WTC11 (cell line): ENCODE measurements around the gene TSHZ3. TPM values are rescaled to one million over a fixed set of nuclear protein-coding genes. Genes with fewer than 3 reads are reported as not detected.

Experiments used
- CBFB ChIP-seq: sonication (generic); formaldehyde crosslinking; IDR thresholded peaks from 2 replicates; pipeline ENCODE4 v1.8.1; 2022; ENCODE audit warnings: mild to moderate bottlenecking, low read depth, missing genetic modification reagents
- CREB1 ChIP-seq: sonication (generic); formaldehyde crosslinking; IDR thresholded peaks from 2 replicates; pipeline ENCODE4 v1.8.0; 2023; ENCODE audit warnings: mild to moderate bottlenecking, missing genetic modification reagents
- FOXK1 ChIP-seq: sonication (generic); formaldehyde crosslinking; IDR thresholded peaks from 2 replicates; pipeline ENCODE4 v1.8.0; 2022; ENCODE audit warnings: mild to moderate bottlenecking, moderate library complexity, missing genetic modification reagents
- FOXP1 ChIP-seq: sonication (generic); formaldehyde crosslinking; IDR thresholded peaks from 2 replicates; pipeline ENCODE4 v1.8.0; 2022; ENCODE audit warnings: missing genetic modification reagents, mild to moderate bottlenecking, moderate library complexity, borderline replicate concordance
- KAT7 ChIP-seq: sonication (generic); formaldehyde crosslinking; IDR thresholded peaks from 2 replicates; pipeline ENCODE4 v1.8.1; 2023; ENCODE audit warnings: missing genetic modification reagents, mild to moderate bottlenecking, borderline replicate concordance
- NR2C2 ChIP-seq: sonication (generic); formaldehyde crosslinking; IDR thresholded peaks from 2 replicates; pipeline ENCODE4 v1.8.0; 2022; ENCODE audit warnings: mild to moderate bottlenecking, missing genetic modification reagents
- SP1 ChIP-seq: sonication (generic); formaldehyde crosslinking; conservative IDR thresholded peaks from 2 replicates; pipeline ENCODE4 v1.8.1; 2022; ENCODE audit warnings: missing genetic modification reagents
- TEAD4 ChIP-seq: sonication (generic); formaldehyde crosslinking; IDR thresholded peaks from 2 replicates; pipeline ENCODE4 v1.8.0; 2022; ENCODE audit warnings: mild to moderate bottlenecking, missing genetic modification reagents
- ZNF232 ChIP-seq: sonication (generic); formaldehyde crosslinking; IDR thresholded peaks from 2 replicates; pipeline ENCODE4 v1.8.0; 2022; ENCODE audit warnings: mild to moderate bottlenecking, missing genetic modification reagents
- ZNF423 ChIP-seq: fragments of 250-450 bp; sonication (Bioruptor Pico); IDR thresholded peaks from 2 replicates; pipeline ENCODE4 v2.1.2; 2022; ENCODE audit warnings: mild to moderate bottlenecking, moderate library complexity
- total RNA-seq: library from RNA; stranded (reverse); gene quantifications from 3 replicates; pipeline ENCODE4 v1.2.3, GENCODE V29; 2021
- TF ChIP-seq, protein P1 (sequence below): sonication (generic); formaldehyde crosslinking; IDR thresholded peaks from 2 replicates; pipeline ENCODE4 v1.8.0; 2023; ENCODE audit warnings: missing genetic modification reagents, mild to moderate bottlenecking, borderline replicate concordance
- TF ChIP-seq, protein P2 (sequence below): sonication (generic); formaldehyde crosslinking; IDR thresholded peaks from 2 replicates; pipeline ENCODE4 v1.8.1; 2023; ENCODE audit warnings: mild to moderate bottlenecking, moderate library complexity, missing genetic modification reagents
- TF ChIP-seq, protein P3 (sequence below): sonication (generic); formaldehyde crosslinking; IDR thresholded peaks from 2 replicates; pipeline ENCODE4 v1.8.1; 2023; ENCODE audit warnings: mild to moderate bottlenecking, missing genetic modification reagents, borderline replicate concordance
- TF ChIP-seq, protein P4 (sequence below): sonication (generic); formaldehyde crosslinking; IDR thresholded peaks from 2 replicates; pipeline ENCODE4 v1.8.0; 2022; ENCODE audit warnings: mild to moderate bottlenecking, missing genetic modification reagents
- TF ChIP-seq, protein P5 (sequence below): sonication (generic); formaldehyde crosslinking; IDR thresholded peaks from 2 replicates; pipeline ENCODE4 v1.8.0; 2022; ENCODE audit warnings: mild to moderate bottlenecking, missing genetic modification reagents
- TF ChIP-seq, protein P6 (sequence below): sonication (generic); formaldehyde crosslinking; IDR thresholded peaks from 2 replicates; pipeline ENCODE4 v1.8.1; 2023; ENCODE audit warnings: mild to moderate bottlenecking, missing genetic modification reagents, moderate library complexity
- TF ChIP-seq, protein P7 (sequence below): sonication (generic); formaldehyde crosslinking; IDR thresholded peaks from 2 replicates; pipeline ENCODE4 v1.8.1; 2023; ENCODE audit warnings: mild to moderate bottlenecking, missing genetic modification reagents
- TF ChIP-seq, protein P8 (sequence below): fragments of 250-450 bp; sonication (Bioruptor Pico); IDR thresholded peaks from 2 replicates; pipeline ENCODE4 v1.9.0; 2021; ENCODE audit warnings: mild to moderate bottlenecking
- TF ChIP-seq, protein P9 (sequence below): sonication (generic); formaldehyde crosslinking; IDR thresholded peaks from 2 replicates; pipeline ENCODE4 v1.8.0; 2022; ENCODE audit warnings: mild to moderate bottlenecking, missing genetic modification reagents

Gene TSHZ3
- total RNA-seq, 1 experiment from 2014 or later: 21.4 TPM

DNA sequence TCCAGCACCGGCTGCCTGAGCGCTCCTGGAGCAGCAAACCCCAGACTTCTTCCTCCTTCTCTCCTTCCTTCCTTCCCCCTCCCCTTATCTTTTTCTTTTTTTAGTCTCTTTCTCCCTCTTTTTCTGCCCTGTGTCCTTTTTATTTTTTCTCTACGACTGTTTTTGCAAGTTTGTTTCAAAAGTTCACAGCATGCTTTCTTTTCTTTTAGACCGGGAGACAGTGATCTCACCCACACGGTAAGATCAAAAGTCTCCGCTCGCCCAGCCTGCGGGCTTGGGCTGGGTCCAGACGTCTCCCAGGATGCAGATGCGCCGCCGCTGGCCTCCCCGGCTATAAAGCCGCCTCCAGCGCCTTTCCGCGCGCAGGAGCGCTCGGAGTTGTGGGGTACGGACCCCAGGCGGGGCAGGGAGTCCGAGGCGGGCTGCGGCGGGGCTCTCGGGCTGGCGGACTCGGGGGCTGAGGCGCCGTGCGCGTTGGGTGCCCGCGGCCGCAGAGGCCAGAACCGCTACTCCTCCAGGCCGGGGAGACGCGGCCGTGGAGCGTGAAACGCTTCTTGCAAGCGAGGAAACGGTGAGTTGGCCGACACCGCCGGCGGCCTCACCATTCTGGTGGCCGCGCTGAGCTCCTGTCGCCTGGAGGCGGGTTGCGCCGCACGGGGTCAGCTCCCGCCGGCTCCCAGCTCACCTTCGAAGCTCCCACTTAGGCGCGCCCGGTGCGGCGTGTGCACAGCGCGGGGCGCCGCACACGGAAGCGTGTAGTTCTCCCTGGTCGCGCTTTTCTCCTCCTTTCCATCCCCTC lies 2.0 kb upstream of the TSHZ3 start (continued):
- TF ChIP-seq, protein P1, sequence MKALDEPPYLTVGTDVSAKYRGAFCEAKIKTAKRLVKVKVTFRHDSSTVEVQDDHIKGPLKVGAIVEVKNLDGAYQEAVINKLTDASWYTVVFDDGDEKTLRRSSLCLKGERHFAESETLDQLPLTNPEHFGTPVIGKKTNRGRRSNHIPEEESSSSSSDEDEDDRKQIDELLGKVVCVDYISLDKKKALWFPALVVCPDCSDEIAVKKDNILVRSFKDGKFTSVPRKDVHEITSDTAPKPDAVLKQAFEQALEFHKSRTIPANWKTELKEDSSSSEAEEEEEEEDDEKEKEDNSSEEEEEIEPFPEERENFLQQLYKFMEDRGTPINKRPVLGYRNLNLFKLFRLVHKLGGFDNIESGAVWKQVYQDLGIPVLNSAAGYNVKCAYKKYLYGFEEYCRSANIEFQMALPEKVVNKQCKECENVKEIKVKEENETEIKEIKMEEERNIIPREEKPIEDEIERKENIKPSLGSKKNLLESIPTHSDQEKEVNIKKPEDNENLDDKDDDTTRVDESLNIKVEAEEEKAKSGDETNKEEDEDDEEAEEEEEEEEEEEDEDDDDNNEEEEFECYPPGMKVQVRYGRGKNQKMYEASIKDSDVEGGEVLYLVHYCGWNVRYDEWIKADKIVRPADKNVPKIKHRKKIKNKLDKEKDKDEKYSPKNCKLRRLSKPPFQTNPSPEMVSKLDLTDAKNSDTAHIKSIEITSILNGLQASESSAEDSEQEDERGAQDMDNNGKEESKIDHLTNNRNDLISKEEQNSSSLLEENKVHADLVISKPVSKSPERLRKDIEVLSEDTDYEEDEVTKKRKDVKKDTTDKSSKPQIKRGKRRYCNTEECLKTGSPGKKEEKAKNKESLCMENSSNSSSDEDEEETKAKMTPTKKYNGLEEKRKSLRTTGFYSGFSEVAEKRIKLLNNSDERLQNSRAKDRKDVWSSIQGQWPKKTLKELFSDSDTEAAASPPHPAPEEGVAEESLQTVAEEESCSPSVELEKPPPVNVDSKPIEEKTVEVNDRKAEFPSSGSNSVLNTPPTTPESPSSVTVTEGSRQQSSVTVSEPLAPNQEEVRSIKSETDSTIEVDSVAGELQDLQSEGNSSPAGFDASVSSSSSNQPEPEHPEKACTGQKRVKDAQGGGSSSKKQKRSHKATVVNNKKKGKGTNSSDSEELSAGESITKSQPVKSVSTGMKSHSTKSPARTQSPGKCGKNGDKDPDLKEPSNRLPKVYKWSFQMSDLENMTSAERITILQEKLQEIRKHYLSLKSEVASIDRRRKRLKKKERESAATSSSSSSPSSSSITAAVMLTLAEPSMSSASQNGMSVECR (CRISPR knock-in tag): 0 out of 2 replicates have a peak, but pooled peaks have one; percentile 40
- TF ChIP-seq, protein P2, sequence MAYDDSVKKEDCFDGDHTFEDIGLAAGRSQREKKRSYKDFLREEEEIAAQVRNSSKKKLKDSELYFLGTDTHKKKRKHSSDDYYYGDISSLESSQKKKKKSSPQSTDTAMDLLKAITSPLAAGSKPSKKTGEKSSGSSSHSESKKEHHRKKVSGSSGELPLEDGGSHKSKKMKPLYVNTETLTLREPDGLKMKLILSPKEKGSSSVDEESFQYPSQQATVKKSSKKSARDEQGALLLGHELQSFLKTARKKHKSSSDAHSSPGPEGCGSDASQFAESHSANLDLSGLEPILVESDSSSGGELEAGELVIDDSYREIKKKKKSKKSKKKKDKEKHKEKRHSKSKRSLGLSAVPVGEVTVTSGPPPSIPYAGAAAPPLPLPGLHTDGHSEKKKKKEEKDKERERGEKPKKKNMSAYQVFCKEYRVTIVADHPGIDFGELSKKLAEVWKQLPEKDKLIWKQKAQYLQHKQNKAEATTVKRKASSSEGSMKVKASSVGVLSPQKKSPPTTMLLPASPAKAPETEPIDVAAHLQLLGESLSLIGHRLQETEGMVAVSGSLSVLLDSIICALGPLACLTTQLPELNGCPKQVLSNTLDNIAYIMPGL (CRISPR knock-in tag): peak; percentile 48; the same call in 1 of the 2 replicates
- no peak; the same call in 1 of the 2 replicates for TF ChIP-seq KAT7 (CRISPR knock-in tag)
- TF ChIP-seq, protein P3, sequence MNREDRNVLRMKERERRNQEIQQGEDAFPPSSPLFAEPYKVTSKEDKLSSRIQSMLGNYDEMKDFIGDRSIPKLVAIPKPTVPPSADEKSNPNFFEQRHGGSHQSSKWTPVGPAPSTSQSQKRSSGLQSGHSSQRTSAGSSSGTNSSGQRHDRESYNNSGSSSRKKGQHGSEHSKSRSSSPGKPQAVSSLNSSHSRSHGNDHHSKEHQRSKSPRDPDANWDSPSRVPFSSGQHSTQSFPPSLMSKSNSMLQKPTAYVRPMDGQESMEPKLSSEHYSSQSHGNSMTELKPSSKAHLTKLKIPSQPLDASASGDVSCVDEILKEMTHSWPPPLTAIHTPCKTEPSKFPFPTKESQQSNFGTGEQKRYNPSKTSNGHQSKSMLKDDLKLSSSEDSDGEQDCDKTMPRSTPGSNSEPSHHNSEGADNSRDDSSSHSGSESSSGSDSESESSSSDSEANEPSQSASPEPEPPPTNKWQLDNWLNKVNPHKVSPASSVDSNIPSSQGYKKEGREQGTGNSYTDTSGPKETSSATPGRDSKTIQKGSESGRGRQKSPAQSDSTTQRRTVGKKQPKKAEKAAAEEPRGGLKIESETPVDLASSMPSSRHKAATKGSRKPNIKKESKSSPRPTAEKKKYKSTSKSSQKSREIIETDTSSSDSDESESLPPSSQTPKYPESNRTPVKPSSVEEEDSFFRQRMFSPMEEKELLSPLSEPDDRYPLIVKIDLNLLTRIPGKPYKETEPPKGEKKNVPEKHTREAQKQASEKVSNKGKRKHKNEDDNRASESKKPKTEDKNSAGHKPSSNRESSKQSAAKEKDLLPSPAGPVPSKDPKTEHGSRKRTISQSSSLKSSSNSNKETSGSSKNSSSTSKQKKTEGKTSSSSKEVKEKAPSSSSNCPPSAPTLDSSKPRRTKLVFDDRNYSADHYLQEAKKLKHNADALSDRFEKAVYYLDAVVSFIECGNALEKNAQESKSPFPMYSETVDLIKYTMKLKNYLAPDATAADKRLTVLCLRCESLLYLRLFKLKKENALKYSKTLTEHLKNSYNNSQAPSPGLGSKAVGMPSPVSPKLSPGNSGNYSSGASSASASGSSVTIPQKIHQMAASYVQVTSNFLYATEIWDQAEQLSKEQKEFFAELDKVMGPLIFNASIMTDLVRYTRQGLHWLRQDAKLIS (CRISPR knock-in tag): 0 out of 2 replicates have a peak, but pooled peaks have one; percentile 25
- 0 out of 2 replicates have a peak, but pooled peaks have one; percentile 34 for TF ChIP-seq SP1 (CRISPR knock-in tag)
- no peak for TF ChIP-seq CBFB
- TF ChIP-seq, protein P4, sequence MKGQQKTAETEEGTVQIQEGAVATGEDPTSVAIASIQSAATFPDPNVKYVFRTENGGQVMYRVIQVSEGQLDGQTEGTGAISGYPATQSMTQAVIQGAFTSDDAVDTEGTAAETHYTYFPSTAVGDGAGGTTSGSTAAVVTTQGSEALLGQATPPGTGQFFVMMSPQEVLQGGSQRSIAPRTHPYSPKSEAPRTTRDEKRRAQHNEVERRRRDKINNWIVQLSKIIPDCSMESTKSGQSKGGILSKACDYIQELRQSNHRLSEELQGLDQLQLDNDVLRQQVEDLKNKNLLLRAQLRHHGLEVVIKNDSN: 0 out of 2 replicates have a peak, but pooled peaks have one; percentile 11
- TF ChIP-seq, protein P5, sequence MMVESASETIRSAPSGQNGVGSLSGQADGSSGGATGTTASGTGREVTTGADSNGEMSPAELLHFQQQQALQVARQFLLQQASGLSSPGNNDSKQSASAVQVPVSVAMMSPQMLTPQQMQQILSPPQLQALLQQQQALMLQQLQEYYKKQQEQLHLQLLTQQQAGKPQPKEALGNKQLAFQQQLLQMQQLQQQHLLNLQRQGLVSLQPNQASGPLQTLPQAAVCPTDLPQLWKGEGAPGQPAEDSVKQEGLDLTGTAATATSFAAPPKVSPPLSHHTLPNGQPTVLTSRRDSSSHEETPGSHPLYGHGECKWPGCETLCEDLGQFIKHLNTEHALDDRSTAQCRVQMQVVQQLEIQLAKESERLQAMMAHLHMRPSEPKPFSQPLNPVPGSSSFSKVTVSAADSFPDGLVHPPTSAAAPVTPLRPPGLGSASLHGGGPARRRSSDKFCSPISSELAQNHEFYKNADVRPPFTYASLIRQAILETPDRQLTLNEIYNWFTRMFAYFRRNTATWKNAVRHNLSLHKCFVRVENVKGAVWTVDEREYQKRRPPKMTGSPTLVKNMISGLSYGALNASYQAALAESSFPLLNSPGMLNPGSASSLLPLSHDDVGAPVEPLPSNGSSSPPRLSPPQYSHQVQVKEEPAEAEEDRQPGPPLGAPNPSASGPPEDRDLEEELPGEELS (CRISPR knock-in tag): peak; percentile 42; the same call in 1 of the 2 replicates
- TF ChIP-seq, protein P6, sequence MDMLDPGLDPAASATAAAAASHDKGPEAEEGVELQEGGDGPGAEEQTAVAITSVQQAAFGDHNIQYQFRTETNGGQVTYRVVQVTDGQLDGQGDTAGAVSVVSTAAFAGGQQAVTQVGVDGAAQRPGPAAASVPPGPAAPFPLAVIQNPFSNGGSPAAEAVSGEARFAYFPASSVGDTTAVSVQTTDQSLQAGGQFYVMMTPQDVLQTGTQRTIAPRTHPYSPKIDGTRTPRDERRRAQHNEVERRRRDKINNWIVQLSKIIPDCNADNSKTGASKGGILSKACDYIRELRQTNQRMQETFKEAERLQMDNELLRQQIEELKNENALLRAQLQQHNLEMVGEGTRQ: no peak
- TF ChIP-seq NR2C2 (CRISPR knock-in tag): no peak
- TF ChIP-seq FOXK1 (CRISPR knock-in tag): 0 out of 2 replicates have a peak, but pooled peaks have one; percentile 53
- no peak for TF ChIP-seq TEAD4 (CRISPR knock-in tag)
- TF ChIP-seq, protein P7, sequence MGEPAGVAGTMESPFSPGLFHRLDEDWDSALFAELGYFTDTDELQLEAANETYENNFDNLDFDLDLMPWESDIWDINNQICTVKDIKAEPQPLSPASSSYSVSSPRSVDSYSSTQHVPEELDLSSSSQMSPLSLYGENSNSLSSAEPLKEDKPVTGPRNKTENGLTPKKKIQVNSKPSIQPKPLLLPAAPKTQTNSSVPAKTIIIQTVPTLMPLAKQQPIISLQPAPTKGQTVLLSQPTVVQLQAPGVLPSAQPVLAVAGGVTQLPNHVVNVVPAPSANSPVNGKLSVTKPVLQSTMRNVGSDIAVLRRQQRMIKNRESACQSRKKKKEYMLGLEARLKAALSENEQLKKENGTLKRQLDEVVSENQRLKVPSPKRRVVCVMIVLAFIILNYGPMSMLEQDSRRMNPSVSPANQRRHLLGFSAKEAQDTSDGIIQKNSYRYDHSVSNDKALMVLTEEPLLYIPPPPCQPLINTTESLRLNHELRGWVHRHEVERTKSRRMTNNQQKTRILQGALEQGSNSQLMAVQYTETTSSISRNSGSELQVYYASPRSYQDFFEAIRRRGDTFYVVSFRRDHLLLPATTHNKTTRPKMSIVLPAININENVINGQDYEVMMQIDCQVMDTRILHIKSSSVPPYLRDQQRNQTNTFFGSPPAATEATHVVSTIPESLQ (CRISPR knock-in tag): no peak
- TF ChIP-seq ZNF232 (CRISPR knock-in tag): no peak
- 0 out of 2 replicates have a peak, but pooled peaks have one; percentile 50 for TF ChIP-seq FOXP1 (CRISPR knock-in tag)
- TF ChIP-seq, protein P8, sequence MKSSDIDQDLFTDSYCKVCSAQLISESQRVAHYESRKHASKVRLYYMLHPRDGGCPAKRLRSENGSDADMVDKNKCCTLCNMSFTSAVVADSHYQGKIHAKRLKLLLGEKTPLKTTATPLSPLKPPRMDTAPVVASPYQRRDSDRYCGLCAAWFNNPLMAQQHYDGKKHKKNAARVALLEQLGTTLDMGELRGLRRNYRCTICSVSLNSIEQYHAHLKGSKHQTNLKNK (CRISPR knock-in tag): no peak
- no peak for TF ChIP-seq CREB1
- TF ChIP-seq ZNF423 (CRISPR knock-in tag): no peak
- TF ChIP-seq, protein P9, sequence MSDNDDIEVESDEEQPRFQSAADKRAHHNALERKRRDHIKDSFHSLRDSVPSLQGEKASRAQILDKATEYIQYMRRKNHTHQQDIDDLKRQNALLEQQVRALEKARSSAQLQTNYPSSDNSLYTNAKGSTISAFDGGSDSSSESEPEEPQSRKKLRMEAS (CRISPR knock-in tag): peak; percentile 69; the same call in 1 of the 2 replicates
